ENCODE data around the gene SMAD4.
"Not testable (repeated sequence)": the region's sequence is repeated elsewhere in the genome, so short reads cannot be mapped to it uniquely, and the experiment has no call there.

Gene SMAD4

GRCh38 chr18:51088410-51088809 lies 58.4 kb downstream of the SMAD4 start:
- DNase-seq (ENCODE audit: low read depth in 1 of 2, low spot score in 1 of 2), result no peak
- in situ Hi-C loops (cut with HindIII; ENCODE audit: low pct_unique_long_range_greater_than_20kb, low sequenced_read_pairs), result no loop called here
- no peak for TF ChIP-seq JUND (IDR thresholded peaks at IDR 0.05; ENCODE audit: low read depth)

GRCh38 chr18:51089691-51090090 lies 59.7 kb downstream of the SMAD4 start:
- no peak for TF ChIP-seq JUND (IDR thresholded peaks at IDR 0.05; ENCODE audit: low read depth)
- no peak for DNase-seq (ENCODE audit: low read depth in 1 of 2, low spot score in 1 of 2)
- in situ Hi-C loops (cut with HindIII; ENCODE audit: low pct_unique_long_range_greater_than_20kb, low sequenced_read_pairs), result no loop called here

GRCh38 chr18:51091270-51091669 lies 61.3 kb downstream of the SMAD4 start:
- DNase-seq (ENCODE audit: low read depth in 1 of 2, low spot score in 1 of 2), result no peak
- in situ Hi-C loops (cut with HindIII; ENCODE audit: low pct_unique_long_range_greater_than_20kb, low sequenced_read_pairs), result no loop called here
- no peak for TF ChIP-seq JUND (IDR thresholded peaks at IDR 0.05; ENCODE audit: low read depth)

GRCh38 chr18:51092117-51092516 lies 62.1 kb downstream of the SMAD4 start:
- in situ Hi-C loops (cut with HindIII; ENCODE audit: low pct_unique_long_range_greater_than_20kb, low sequenced_read_pairs), result no loop called here
- DNase-seq (ENCODE audit: low read depth in 1 of 2, low spot score in 1 of 2), result no peak
- no peak for TF ChIP-seq JUND (IDR thresholded peaks at IDR 0.05; ENCODE audit: low read depth)

- DNase-seq (ENCODE audit: low read depth in 1 of 2, low spot score in 1 of 2); in situ Hi-C loops (cut with HindIII; ENCODE audit: low pct_unique_long_range_greater_than_20kb, low sequenced_read_pairs): not testable (repeated sequence)
These were observed 63.0 kb downstream of the SMAD4 start for GRCh38 chr18:51092967-51093366.

- in situ Hi-C loops (cut with HindIII; ENCODE audit: low pct_unique_long_range_greater_than_20kb, low sequenced_read_pairs), result no loop called here
- TF ChIP-seq JUND (IDR thresholded peaks at IDR 0.05; ENCODE audit: low read depth), result no peak
- DNase-seq (ENCODE audit: low read depth in 1 of 2, low spot score in 1 of 2), result no peak
These were observed 67.2 kb downstream of the SMAD4 start for GRCh38 chr18:51097021-51097822.

- DNase-seq (ENCODE audit: low read depth in 1 of 2, low spot score in 1 of 2), result no peak
- no peak for TF ChIP-seq JUND (IDR thresholded peaks at IDR 0.05; ENCODE audit: low read depth)
- in situ Hi-C loops (cut with HindIII; ENCODE audit: low pct_unique_long_range_greater_than_20kb, low sequenced_read_pairs), result no loop called here
These were observed 68.1 kb downstream of the SMAD4 start for GRCh38 chr18:51098082-51098481.

GRCh38 chr18:51098513-51098912 lies 68.5 kb downstream of the SMAD4 start:
- no peak for DNase-seq (ENCODE audit: low read depth in 1 of 2, low spot score in 1 of 2)
- TF ChIP-seq JUND (IDR thresholded peaks at IDR 0.05; ENCODE audit: low read depth), result no peak
- in situ Hi-C loops (cut with HindIII; ENCODE audit: low pct_unique_long_range_greater_than_20kb, low sequenced_read_pairs), result no loop called here

GRCh38 chr18:51100385-51101120 lies 70.5 kb downstream of the SMAD4 start:
- in situ Hi-C loops (cut with HindIII; ENCODE audit: low pct_unique_long_range_greater_than_20kb, low sequenced_read_pairs), result no loop called here
- no peak for DNase-seq (ENCODE audit: low read depth in 1 of 2, low spot score in 1 of 2)
- no peak for TF ChIP-seq JUND (IDR thresholded peaks at IDR 0.05; ENCODE audit: low read depth)

GRCh38 chr18:51107082-51107481 lies 77.1 kb downstream of the SMAD4 start:
- DNase-seq (ENCODE audit: low read depth in 1 of 2, low spot score in 1 of 2), result no peak
- TF ChIP-seq JUND (IDR thresholded peaks at IDR 0.05; ENCODE audit: low read depth), result no peak
- in situ Hi-C loops (cut with HindIII; ENCODE audit: low pct_unique_long_range_greater_than_20kb, low sequenced_read_pairs), result no loop called here

- no peak for TF ChIP-seq JUND (IDR thresholded peaks at IDR 0.05; ENCODE audit: low read depth)
- DNase-seq (ENCODE audit: low read depth in 1 of 2, low spot score in 1 of 2), result no peak
- in situ Hi-C loops (cut with HindIII; ENCODE audit: low pct_unique_long_range_greater_than_20kb, low sequenced_read_pairs), result no loop called here
These were observed 77.7 kb downstream of the SMAD4 start for GRCh38 chr18:51107598-51108305.

GRCh38 chr18:51108330-51108729 lies 78.3 kb downstream of the SMAD4 start:
- TF ChIP-seq JUND (IDR thresholded peaks at IDR 0.05; ENCODE audit: low read depth), result no peak
- no peak for DNase-seq (ENCODE audit: low read depth in 1 of 2, low spot score in 1 of 2)
- in situ Hi-C loops (cut with HindIII; ENCODE audit: low pct_unique_long_range_greater_than_20kb, low sequenced_read_pairs), result no loop called here

All from T47D (cell line).